SK-N-SH treated with all-trans-retinoic acid at 6 μM for 48 hours (cell line): ENCODE results near the gene BRI3.

Experiments
- ARNTL ChIP-seq: fragments of 450-650 bp; formaldehyde crosslinking; IDR thresholded peaks from 2 replicates; pipeline ENCODE4 v1.5.0; 2020; ENCODE audit warnings: low read depth, mild to moderate bottlenecking, moderate library complexity, borderline replicate concordance
- BACH2 ChIP-seq: fragments of 250-450 bp; sonication (Bioruptor Pico); IDR thresholded peaks from 2 replicates; pipeline ENCODE4 v1.9.0; 2021; ENCODE audit warnings: mild to moderate bottlenecking, borderline replicate concordance
- CREB5 ChIP-seq: fragments of 250-450 bp; sonication (Bioruptor Pico); IDR thresholded peaks from 2 replicates; pipeline ENCODE4 v1.5.1; 2020; ENCODE audit warnings: low read depth, mild to moderate bottlenecking, moderate library complexity
- GLIS3 ChIP-seq: fragments of 250-450 bp; sonication (Bioruptor Pico); IDR thresholded peaks from 2 replicates; pipeline ENCODE4 v1.5.0; 2020; ENCODE audit warnings: mild to moderate bottlenecking, moderate library complexity
- PATZ1 ChIP-seq: fragments of 250-450 bp; sonication (Bioruptor Pico); IDR thresholded peaks from 2 replicates; pipeline ENCODE4 v1.8.0; 2020; ENCODE audit warnings: mild to moderate bottlenecking, moderate library complexity, borderline replicate concordance
- RARB ChIP-seq: fragments of 250-450 bp; sonication (Bioruptor Pico); IDR thresholded peaks from 2 replicates; pipeline ENCODE4 v1.8.0; 2021; ENCODE audit warnings: mild to moderate bottlenecking, moderate library complexity
- SNAI2 ChIP-seq: fragments of 250-450 bp; sonication (Bioruptor Pico); IDR thresholded peaks from 2 replicates; pipeline ENCODE4 v1.5.0; 2020; ENCODE audit warnings: mild to moderate bottlenecking, moderate library complexity
- TCF4 ChIP-seq: fragments of 250-450 bp; sonication (Bioruptor Pico); IDR thresholded peaks from 2 replicates; pipeline ENCODE4 v1.8.0; 2021; ENCODE audit warnings: mild to moderate bottlenecking, moderate library complexity, borderline replicate concordance
- TOX ChIP-seq: fragments of 250-450 bp; sonication (Bioruptor Pico); IDR thresholded peaks from 2 replicates; pipeline ENCODE4 v1.8.0; 2021; ENCODE audit warnings: mild to moderate bottlenecking, moderate library complexity, borderline replicate concordance
- ZC3H10 ChIP-seq: fragments of 250-450 bp; sonication (Bioruptor Pico); IDR thresholded peaks from 2 replicates; pipeline ENCODE4 v1.5.1; 2021; ENCODE audit warnings: mild to moderate bottlenecking, moderate library complexity
- ZFP3 ChIP-seq: fragments of 250-450 bp; sonication (Bioruptor Pico); IDR thresholded peaks from 2 replicates; pipeline ENCODE4 v1.5.0; 2020; ENCODE audit warnings: mild to moderate bottlenecking, moderate library complexity
- ZNF565 ChIP-seq: fragments of 450-650 bp; formaldehyde crosslinking; conservative IDR thresholded peaks from 2 replicates; pipeline ENCODE4 v1.5.0; 2020; ENCODE audit warnings: low read depth, mild to moderate bottlenecking, moderate library complexity
- ZNF70 ChIP-seq: fragments of 450-650 bp; formaldehyde crosslinking; IDR thresholded peaks from 2 replicates; pipeline ENCODE4 v1.5.0; 2020; ENCODE audit warnings: mild to moderate bottlenecking, moderate library complexity
- ZNF8 ChIP-seq: fragments of 450-650 bp; formaldehyde crosslinking; IDR thresholded peaks from 2 replicates; pipeline ENCODE4 v1.5.0; 2020; ENCODE audit warnings: mild to moderate bottlenecking, moderate library complexity

DNA sequence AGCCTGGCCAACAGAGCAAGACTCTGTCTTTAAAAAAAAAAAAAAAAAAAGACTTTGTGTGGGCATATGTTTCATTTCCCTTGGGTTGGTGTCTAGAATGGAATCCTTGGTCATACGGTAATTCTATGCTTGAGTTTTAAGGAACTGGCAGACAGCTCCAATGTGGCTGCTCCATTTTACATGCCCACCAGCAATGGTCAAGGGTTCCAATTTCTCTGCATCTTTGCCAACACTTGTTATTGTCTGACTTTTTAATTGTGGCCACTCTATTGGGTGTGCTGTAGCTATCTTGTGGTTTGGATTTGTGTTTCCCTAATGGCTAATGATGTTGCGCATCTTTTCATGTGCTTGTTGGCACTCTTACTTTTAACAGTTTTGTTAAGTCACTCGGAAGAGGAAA lies 57.6 kb downstream of the BRI3 start:
- TF ChIP-seq RARB (CRISPR knock-in tag): no peak
- no peak for TF ChIP-seq BACH2 (CRISPR knock-in tag)
- no peak for TF ChIP-seq SNAI2 (CRISPR knock-in tag)
- TF ChIP-seq CREB5 (CRISPR knock-in tag): no peak
- no peak for TF ChIP-seq PATZ1 (CRISPR knock-in tag)
- no peak for TF ChIP-seq ARNTL (CRISPR knock-in tag)
- no peak for TF ChIP-seq TCF4 (CRISPR knock-in tag)
- no peak for TF ChIP-seq ZFP3 (CRISPR knock-in tag)
- no peak for TF ChIP-seq GLIS3
- TF ChIP-seq ZNF8 (CRISPR knock-in tag): no peak
- TF ChIP-seq ZNF70 (CRISPR knock-in tag): no peak
- no peak for TF ChIP-seq ZNF565 (CRISPR knock-in tag)
- no peak for TF ChIP-seq TOX (CRISPR knock-in tag)
- TF ChIP-seq ZC3H10 (CRISPR knock-in tag): no peak
